Measurements from ENCODE around the gene SOAT1.

GRCh38 chr1:179263121-179263520, 30.5 kb upstream of the SOAT1 start:
- TF ChIP-seq EZH2 (IDR thresholded peaks at IDR 0.05; ENCODE audit: borderline replicate concordance, low read length) = no peak
- TF ChIP-seq CTCF (conservative IDR thresholded peaks at IDR 0.05 in 1 of 2, IDR thresholded peaks at IDR 0.05 in 1 of 2; ENCODE audit: extremely low read depth in 1 of 2, insufficient read depth in 1 of 2, low read depth in 1 of 2, low read length in 2 of 2) = no peak
